DMS153 treated with DMSO at 0.1 percent for 48 hours (cell line): ENCODE results near the gene SNCG.
A peak's percentile ranks its signal among the peaks of the same experiment; 100 is the strongest.

Experiments used
- DNase-seq: peaks from one replicate; lab custom pipeline; 2025; ENCODE audit not compliant: unreplicated experiment; lab: John Stamatoyannopoulos, UW

The SNCG gene

GRCh38 chr10:86960003-86960862 is 1.8 kb downstream of the SNCG start:
- DNase-seq = no peak

- no peak for DNase-seq
Observed at GRCh38 chr10:86960863-86961434, 2.5 kb downstream of the SNCG start.

GRCh38 chr10:86961481-86962091 is 3.2 kb downstream of the SNCG start:
- no peak for DNase-seq

GRCh38 chr10:86962136-86962980 is 4.0 kb downstream of the SNCG start:
- DNase-seq = no peak

GRCh38 chr10:86962981-86963310 is 4.5 kb downstream of the SNCG start:
- no peak for DNase-seq

- no peak for DNase-seq
Observed at GRCh38 chr10:86963341-86963919, 5.0 kb downstream of the SNCG start.

- no peak for DNase-seq
Observed at GRCh38 chr10:86964061-86964846, 5.9 kb downstream of the SNCG start.

- DNase-seq = no peak
Observed at GRCh38 chr10:86964847-86965190, 6.4 kb downstream of the SNCG start.

GRCh38 chr10:86965986-86966654 is 7.7 kb downstream of the SNCG start:
- DNase-seq = no peak

GRCh38 chr10:86967481-86967941 is 9.1 kb downstream of the SNCG start:
- no peak for DNase-seq

- DNase-seq = peak; percentile 17
Observed at GRCh38 chr10:86968271-86968993, 10.0 kb downstream of the SNCG start, which contains the start of gene ADIRF. ADIRF (plus strand) TSS chr10:86968482; CDS start chr10:86968545, 63 bp downstream.

GRCh38 chr10:86968994-86969355 is 10.6 kb downstream of the SNCG start:
- no peak for DNase-seq

GRCh38 chr10:86969421-86970041 is 11.1 kb downstream of the SNCG start:
- no peak for DNase-seq

GRCh38 chr10:86970162-86970981 is 12.0 kb downstream of the SNCG start:
- DNase-seq = no peak

GRCh38 chr10:86970982-86971231 is 12.5 kb downstream of the SNCG start:
- DNase-seq = no peak

- DNase-seq = peak; percentile 60
Observed at GRCh38 chr10:86971232-86971991, 13.0 kb downstream of the SNCG start.
